ENCODE results near the gene PPP1R15B. TPM values are rescaled to one million over a fixed set of nuclear protein-coding genes. Genes with fewer than 3 reads are reported as not detected.
A peak's percentile ranks its signal among the peaks of the same experiment; 100 is the strongest.

PPP1R15B gene
- total RNA-seq, 1 experiment from 2014 or later, result 69.3 TPM

GRCh38 chr1:204421441-204421840 lies 9.8 kb upstream of the PPP1R15B start:
- DNase-seq (ENCODE audit: low read depth, low spot score) (no peak), ATAC-seq (no peak)
- Histone ChIP-seq H2AFZ (ENCODE audit: low read depth, low read length, poor library complexity, severe bottlenecking) (no peak overlapping the region), H3K4me2 (ENCODE audit: low read length) (0 out of 2 replicates have a peak overlapping the region, but pooled peaks have one; percentile 28), H4K20me1 (ENCODE audit: insufficient read depth) (no peaks in the 10 kb centered on the region), H3K79me2 (ENCODE audit: insufficient read depth, low read length) (no peaks in the 10 kb centered on the region), H3K36me3 (ENCODE audit: control insufficient read depth in 1 of 2, insufficient read depth in 2 of 2, low read length in 2 of 2) (peaks cover 0 to 2% of the 10 kb centered on the region in 2 experiments; a peak in 1 of 4 replicates), H3K9me3 (ENCODE audit: control insufficient read depth in 1 of 2, insufficient read depth in 1 of 2, low read depth in 1 of 2, low read length in 2 of 2) (no peaks in the 10 kb centered on the region), H3K27ac (ENCODE audit: low read depth, low read length) (no peak overlapping the region), H3K4me1 (ENCODE audit: control insufficient read depth in 1 of 2, insufficient read depth in 2 of 2, low read length in 2 of 2) (peaks cover 29 to 70% of the 10 kb centered on the region in 2 experiments), H3K4me3 (replicated peaks in 1 of 2; ENCODE audit: low read depth in 1 of 2, low read length in 2 of 2) (no peak overlapping the region), H3K9me2 (ENCODE audit: insufficient read depth) (no peaks in the 10 kb centered on the region), H3K9ac (ENCODE audit: low read length) (no peak overlapping the region), H3K27me3 (ENCODE audit: insufficient read depth, low read length) (no peaks in the 10 kb centered on the region)
- ChIA-PET CTCF (interaction anchor here (2.6 kb wide), 1 partner anchor 10 kb away, joined by 14 read pairs; no protein-coding TSS in a partner anchor), POLR2A (no interaction called here), RAD21 (ENCODE audit: low non-redundant PET in 1 of 2, low total read pairs in 2 of 2, uncharacterized antibody in 2 of 2, unreplicated experiment in 2 of 2) (no interaction called here)
- BruUV-seq (replicated peaks), result no TSS peak
- intact Hi-C loops (cut with micrococcal nuclease), result no loop called here
- TF ChIP-seq, protein P1, sequence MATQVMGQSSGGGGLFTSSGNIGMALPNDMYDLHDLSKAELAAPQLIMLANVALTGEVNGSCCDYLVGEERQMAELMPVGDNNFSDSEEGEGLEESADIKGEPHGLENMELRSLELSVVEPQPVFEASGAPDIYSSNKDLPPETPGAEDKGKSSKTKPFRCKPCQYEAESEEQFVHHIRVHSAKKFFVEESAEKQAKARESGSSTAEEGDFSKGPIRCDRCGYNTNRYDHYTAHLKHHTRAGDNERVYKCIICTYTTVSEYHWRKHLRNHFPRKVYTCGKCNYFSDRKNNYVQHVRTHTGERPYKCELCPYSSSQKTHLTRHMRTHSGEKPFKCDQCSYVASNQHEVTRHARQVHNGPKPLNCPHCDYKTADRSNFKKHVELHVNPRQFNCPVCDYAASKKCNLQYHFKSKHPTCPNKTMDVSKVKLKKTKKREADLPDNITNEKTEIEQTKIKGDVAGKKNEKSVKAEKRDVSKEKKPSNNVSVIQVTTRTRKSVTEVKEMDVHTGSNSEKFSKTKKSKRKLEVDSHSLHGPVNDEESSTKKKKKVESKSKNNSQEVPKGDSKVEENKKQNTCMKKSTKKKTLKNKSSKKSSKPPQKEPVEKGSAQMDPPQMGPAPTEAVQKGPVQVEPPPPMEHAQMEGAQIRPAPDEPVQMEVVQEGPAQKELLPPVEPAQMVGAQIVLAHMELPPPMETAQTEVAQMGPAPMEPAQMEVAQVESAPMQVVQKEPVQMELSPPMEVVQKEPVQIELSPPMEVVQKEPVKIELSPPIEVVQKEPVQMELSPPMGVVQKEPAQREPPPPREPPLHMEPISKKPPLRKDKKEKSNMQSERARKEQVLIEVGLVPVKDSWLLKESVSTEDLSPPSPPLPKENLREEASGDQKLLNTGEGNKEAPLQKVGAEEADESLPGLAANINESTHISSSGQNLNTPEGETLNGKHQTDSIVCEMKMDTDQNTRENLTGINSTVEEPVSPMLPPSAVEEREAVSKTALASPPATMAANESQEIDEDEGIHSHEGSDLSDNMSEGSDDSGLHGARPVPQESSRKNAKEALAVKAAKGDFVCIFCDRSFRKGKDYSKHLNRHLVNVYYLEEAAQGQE (IDR thresholded peaks at IDR 0.05; ENCODE audit: low read depth), result no peak
- TF ChIP-seq POLR2AphosphoS5 (IDR thresholded peaks at IDR 0.05; ENCODE audit: low read depth, low read length), result no peak
- TF ChIP-seq EZH2phosphoT487 (IDR thresholded peaks at IDR 0.05; ENCODE audit: borderline replicate concordance), result no peak
- no peak for TF ChIP-seq SIN3A (IDR thresholded peaks at IDR 0.05; ENCODE audit: low read depth)
- TF ChIP-seq, protein P2, sequence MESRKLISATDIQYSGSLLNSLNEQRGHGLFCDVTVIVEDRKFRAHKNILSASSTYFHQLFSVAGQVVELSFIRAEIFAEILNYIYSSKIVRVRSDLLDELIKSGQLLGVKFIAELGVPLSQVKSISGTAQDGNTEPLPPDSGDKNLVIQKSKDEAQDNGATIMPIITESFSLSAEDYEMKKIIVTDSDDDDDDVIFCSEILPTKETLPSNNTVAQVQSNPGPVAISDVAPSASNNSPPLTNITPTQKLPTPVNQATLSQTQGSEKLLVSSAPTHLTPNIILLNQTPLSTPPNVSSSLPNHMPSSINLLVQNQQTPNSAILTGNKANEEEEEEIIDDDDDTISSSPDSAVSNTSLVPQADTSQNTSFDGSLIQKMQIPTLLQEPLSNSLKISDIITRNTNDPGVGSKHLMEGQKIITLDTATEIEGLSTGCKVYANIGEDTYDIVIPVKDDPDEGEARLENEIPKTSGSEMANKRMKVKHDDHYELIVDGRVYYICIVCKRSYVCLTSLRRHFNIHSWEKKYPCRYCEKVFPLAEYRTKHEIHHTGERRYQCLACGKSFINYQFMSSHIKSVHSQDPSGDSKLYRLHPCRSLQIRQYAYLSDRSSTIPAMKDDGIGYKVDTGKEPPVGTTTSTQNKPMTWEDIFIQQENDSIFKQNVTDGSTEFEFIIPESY (IDR thresholded peaks at IDR 0.05; ENCODE audit: extremely low read depth, insufficient replicate concordance, low read length), result no peak
- TF ChIP-seq TCF7L2 (IDR thresholded peaks at IDR 0.05; ENCODE audit: borderline replicate concordance, extremely low read depth, insufficient read depth, insufficient read length), result no peak
- no peak for TF ChIP-seq CBX3 (IDR thresholded peaks at IDR 0.05; ENCODE audit: low read depth)
- no peak for TF ChIP-seq SRF (IDR thresholded peaks at IDR 0.05; ENCODE audit: low read depth)
- TF ChIP-seq CEBPB (IDR thresholded peaks at IDR 0.05; ENCODE audit: low read depth), result no peak
- TF ChIP-seq, protein P3, sequence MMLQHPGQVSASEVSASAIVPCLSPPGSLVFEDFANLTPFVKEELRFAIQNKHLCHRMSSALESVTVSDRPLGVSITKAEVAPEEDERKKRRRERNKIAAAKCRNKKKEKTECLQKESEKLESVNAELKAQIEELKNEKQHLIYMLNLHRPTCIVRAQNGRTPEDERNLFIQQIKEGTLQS (IDR thresholded peaks at IDR 0.05), result no peak
- no peak for TF ChIP-seq ZFX (IDR thresholded peaks at IDR 0.05)
- TF ChIP-seq, protein P4, sequence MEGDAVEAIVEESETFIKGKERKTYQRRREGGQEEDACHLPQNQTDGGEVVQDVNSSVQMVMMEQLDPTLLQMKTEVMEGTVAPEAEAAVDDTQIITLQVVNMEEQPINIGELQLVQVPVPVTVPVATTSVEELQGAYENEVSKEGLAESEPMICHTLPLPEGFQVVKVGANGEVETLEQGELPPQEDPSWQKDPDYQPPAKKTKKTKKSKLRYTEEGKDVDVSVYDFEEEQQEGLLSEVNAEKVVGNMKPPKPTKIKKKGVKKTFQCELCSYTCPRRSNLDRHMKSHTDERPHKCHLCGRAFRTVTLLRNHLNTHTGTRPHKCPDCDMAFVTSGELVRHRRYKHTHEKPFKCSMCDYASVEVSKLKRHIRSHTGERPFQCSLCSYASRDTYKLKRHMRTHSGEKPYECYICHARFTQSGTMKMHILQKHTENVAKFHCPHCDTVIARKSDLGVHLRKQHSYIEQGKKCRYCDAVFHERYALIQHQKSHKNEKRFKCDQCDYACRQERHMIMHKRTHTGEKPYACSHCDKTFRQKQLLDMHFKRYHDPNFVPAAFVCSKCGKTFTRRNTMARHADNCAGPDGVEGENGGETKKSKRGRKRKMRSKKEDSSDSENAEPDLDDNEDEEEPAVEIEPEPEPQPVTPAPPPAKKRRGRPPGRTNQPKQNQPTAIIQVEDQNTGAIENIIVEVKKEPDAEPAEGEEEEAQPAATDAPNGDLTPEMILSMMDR (IDR thresholded peaks at IDR 0.05 in 2 of 3, conservative IDR thresholded peaks at IDR 0.05 in 1 of 3; ENCODE audit: borderline replicate concordance in 1 of 3, insufficient read depth in 1 of 3, low read depth in 2 of 3, low read length in 2 of 3), result no peak
- no peak for TF ChIP-seq MAX (IDR thresholded peaks at IDR 0.05)
- no peak for TF ChIP-seq FOSL1 (IDR thresholded peaks at IDR 0.05; ENCODE audit: low read depth)
- no peak for TF ChIP-seq ELF1 (IDR thresholded peaks at IDR 0.05; ENCODE audit: borderline replicate concordance, low read depth)
- no peak for TF ChIP-seq YY1 (IDR thresholded peaks at IDR 0.05; ENCODE audit: extremely low read depth, insufficient replicate concordance, low read depth, low read length)

All from HCT116 (cell line).